ENCODE results near the gene GPR108. TPM values are rescaled to one million over a fixed set of nuclear protein-coding genes. Genes with fewer than 3 reads are reported as not detected.

The GPR108 gene
- total RNA-seq, 1 donor from 2014 or later = 51.4 TPM

DNA sequence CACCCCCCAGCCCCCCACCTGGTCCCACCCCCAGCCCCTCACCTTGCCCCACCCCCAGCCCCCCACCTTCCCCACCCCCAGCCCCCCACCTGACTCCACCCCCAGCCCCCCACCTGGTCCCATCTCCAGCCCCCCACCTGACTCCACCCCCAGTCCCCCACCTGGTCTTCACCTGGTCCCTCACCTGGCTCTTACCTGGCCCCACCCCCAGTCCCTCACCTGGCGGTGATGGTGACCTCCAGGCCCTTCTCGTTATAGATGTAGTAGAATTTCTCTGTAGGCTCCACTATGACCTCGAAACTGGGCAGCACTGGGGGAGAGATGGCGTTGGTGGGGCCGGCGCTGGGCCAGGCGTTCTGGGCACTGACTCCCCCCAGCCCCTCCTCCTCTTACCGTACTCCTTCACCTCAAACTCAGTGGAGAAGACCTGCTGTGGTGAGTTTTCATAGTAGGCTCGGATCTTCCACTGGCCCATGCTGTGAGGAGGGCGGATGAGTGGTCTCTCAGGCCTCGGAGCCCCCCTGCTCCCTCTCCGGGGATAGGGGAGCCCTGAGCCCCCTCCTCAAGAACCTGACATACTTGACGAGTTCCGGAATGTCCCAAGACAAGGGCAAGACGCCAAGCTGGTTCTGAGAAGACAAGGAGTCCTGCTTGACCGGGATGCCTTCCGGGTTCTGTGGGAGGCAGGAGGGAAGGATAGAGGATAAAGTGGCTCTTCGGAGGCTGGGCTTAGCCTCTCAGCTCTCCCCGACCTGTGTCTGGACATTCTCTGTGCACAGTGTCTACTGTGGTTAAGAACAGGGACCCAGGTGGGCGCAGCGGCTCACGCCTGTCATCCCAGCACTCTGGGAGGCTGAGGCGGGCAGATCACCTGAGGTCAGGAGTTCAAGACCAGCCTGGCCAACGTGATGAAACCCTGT is 23.3 kb downstream of the GPR108 start:
- Mint-ChIP-seq H3K9me3 (no peaks in the 10 kb centered on the region), H3K27me3 (ENCODE audit: low read depth) (peaks cover 47% of the 10 kb centered on the region), H3K4me1 (no peaks in the 10 kb centered on the region), H3K27ac (no peak overlapping the region), H3K36me3 (no peaks in the 10 kb centered on the region), H3K4me3 (no peak overlapping the region)
- TF ChIP-seq, protein P1, sequence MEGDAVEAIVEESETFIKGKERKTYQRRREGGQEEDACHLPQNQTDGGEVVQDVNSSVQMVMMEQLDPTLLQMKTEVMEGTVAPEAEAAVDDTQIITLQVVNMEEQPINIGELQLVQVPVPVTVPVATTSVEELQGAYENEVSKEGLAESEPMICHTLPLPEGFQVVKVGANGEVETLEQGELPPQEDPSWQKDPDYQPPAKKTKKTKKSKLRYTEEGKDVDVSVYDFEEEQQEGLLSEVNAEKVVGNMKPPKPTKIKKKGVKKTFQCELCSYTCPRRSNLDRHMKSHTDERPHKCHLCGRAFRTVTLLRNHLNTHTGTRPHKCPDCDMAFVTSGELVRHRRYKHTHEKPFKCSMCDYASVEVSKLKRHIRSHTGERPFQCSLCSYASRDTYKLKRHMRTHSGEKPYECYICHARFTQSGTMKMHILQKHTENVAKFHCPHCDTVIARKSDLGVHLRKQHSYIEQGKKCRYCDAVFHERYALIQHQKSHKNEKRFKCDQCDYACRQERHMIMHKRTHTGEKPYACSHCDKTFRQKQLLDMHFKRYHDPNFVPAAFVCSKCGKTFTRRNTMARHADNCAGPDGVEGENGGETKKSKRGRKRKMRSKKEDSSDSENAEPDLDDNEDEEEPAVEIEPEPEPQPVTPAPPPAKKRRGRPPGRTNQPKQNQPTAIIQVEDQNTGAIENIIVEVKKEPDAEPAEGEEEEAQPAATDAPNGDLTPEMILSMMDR (IDR thresholded peaks at IDR 0.05; ENCODE audit: unreplicated experiment) = no peak
- DNase-seq (ENCODE audit: low spot score in 2 of 2, unreplicated experiment in 2 of 2) = no peak

DNA sequence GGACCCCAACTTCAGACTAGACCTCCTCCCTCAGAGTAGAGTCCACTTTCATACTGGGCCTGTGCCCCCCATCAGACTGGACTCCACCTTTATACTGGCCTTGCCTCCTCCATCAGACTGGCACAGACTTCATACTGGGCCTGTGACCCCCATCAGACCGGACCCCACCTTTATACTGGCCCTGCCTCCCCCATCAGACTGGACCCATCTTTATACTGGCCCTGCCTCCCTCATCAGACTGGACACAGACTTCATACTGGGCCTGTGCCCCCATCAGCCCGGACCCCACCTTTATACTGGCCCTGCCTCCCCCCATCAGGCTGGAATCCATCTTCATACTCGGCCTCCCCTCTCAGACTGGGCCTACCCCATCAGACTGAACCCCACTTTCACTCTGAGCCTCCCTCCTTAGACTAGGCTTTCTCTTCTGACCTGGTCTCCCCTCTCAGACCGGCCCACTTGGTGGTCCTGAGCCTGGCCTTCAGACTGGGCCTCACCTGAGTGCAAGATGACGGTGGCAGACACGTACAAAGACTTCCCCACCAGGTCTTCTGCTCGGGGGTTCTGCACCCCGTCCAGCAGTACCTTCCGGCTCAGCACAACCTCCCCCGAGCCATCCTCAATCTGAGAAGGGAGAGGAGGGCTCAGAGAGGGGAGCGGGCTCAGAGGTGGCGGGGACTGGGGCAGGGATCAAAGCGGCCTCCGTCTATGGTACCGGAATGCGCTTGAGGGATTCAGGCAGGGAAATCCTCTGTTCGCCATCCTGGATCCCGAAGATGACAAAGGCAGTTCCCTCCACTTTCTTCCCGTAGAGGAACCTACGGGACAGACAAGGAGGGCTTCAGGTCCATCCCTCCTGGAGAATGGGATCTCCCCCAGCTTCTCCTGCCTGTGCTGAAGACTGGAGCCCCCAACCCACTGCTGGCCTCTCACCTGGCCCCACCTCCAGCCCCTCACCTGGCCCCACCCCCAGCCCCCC is 24.4 kb downstream of the GPR108 start:
- Mint-ChIP-seq H3K9me3 (no peaks in the 10 kb centered on the region), H3K4me3 (no peak overlapping the region), H3K36me3 (no peaks in the 10 kb centered on the region), H3K4me1 (no peaks in the 10 kb centered on the region), H3K27ac (no peak overlapping the region), H3K27me3 (ENCODE audit: low read depth) (peaks cover 56% of the 10 kb centered on the region)
- DNase-seq (ENCODE audit: low spot score in 2 of 2, unreplicated experiment in 2 of 2) = no peak
- TF ChIP-seq, protein P1 (IDR thresholded peaks at IDR 0.05; ENCODE audit: unreplicated experiment) = no peak

DNA sequence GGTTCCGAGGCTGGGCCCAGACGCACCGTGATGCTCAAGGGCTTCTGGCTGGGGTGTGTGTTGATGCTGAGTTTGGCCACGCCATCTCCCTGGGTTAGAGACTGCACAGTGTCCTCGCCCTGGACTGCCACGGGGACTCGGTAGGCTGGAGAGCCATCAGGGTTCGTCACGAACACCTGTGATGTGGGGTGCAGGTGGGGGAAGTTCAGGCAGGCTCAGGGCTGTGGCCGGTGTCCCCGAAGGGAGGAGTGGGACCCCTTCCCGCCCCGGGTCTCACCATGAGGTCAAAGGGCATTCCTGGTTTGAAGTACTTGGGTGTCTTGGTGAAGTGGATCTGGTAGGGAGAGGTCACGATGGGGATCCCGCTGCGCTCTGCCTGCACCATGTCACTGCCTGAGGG is 25.1 kb downstream of the GPR108 start:
- DNase-seq (ENCODE audit: low spot score in 2 of 2, unreplicated experiment in 2 of 2) = no peak
- TF ChIP-seq, protein P1 (IDR thresholded peaks at IDR 0.05; ENCODE audit: unreplicated experiment) = no peak
- Mint-ChIP-seq H3K27ac (no peak overlapping the region), H3K4me3 (no peak overlapping the region), H3K9me3 (no peaks in the 10 kb centered on the region), H3K27me3 (ENCODE audit: low read depth) (peaks cover 58% of the 10 kb centered on the region), H3K4me1 (no peaks in the 10 kb centered on the region), H3K36me3 (no peaks in the 10 kb centered on the region)

DNA sequence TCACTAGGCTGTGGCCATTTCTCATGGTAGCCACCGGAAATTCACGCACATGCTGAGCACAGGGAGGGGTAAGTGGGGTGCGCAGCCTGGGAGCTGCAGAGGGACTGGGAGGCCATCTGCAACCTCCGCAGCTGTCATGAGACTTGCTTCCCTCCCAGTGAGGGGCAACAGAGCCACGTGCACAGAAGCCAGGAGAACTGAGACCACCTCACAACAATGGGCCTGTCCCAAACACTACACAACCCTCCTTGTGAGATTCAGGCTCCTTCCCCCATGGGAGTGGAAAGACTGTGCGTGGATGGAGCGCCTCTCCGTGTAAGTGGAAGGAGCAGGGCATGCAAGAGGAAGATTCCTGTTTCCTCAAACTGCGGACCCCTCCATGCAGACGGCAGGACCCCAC is 25.8 kb downstream of the GPR108 start:
- DNase-seq (ENCODE audit: low spot score in 2 of 2, unreplicated experiment in 2 of 2) = no peak
- H3K27ac Mint-ChIP-seq = no peak overlapping the region
- H3K36me3 Mint-ChIP-seq = no peaks in the 10 kb centered on the region
- H3K4me3 Mint-ChIP-seq = no peak overlapping the region
- TF ChIP-seq, protein P1 (IDR thresholded peaks at IDR 0.05; ENCODE audit: unreplicated experiment) = no peak
- peaks cover 58% of the 10 kb centered on the region for H3K27me3 Mint-ChIP-seq (ENCODE audit: low read depth)
- no peaks in the 10 kb centered on the region for H3K9me3 Mint-ChIP-seq
- no peaks in the 10 kb centered on the region for H3K4me1 Mint-ChIP-seq

DNA sequence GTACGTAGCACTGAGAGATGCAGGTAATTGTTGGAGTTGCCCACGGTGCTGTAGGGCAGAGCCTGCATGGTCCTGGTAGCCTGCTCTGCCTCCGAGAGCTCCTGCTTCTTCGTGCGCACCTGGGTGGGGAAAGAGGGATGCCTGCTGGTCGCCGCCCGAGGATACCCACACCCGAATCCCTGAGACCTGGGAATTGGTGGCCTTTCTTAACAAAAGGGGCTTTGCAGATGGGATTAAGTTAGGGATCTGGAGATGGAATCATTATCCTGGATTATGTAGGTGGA is 26.4 kb downstream of the GPR108 start:
- H3K9me3 Mint-ChIP-seq = no peaks in the 10 kb centered on the region
- no peaks in the 10 kb centered on the region for H3K36me3 Mint-ChIP-seq
- no peak overlapping the region for H3K27ac Mint-ChIP-seq
- no peak for DNase-seq (ENCODE audit: low spot score in 2 of 2, unreplicated experiment in 2 of 2)
- TF ChIP-seq, protein P1 (IDR thresholded peaks at IDR 0.05; ENCODE audit: unreplicated experiment) = no peak
- H3K27me3 Mint-ChIP-seq (ENCODE audit: low read depth) = peaks cover 58% of the 10 kb centered on the region
- H3K4me1 Mint-ChIP-seq = no peaks in the 10 kb centered on the region
- no peak overlapping the region for H3K4me3 Mint-ChIP-seq
